RWPE2 (cell line): ENCODE data around the gene CENPM.

ENCODE experiments used
- ATAC-seq: fragments of 200-7000 bp; cut with Tn5 transposase; 3 replicates; pipeline ENCODE4 v1.9.1; 2021; ENCODE audit warnings: low read depth
- DNase-seq: peaks from one replicate; pipeline ENCODE4 v3.0.0-alpha.2; 2020; ENCODE audit warnings: low spot score
- H3K27ac ChIP-seq: fragments of 450-650 bp; 2 replicates; pipeline ENCODE4 v1.5.1; 2017; ENCODE audit warnings: mild to moderate bottlenecking; ENCODE audit not compliant: poor library complexity, severe bottlenecking
- H3K27me3 ChIP-seq: fragments of 250-450 bp; sonication (Bioruptor Pico); 2 replicates; pipeline ENCODE4 v1.5.1; 2021; ENCODE audit warnings: mild to moderate bottlenecking, moderate library complexity; ENCODE audit not compliant: insufficient read depth, poor library complexity, severe bottlenecking
- H3K36me3 ChIP-seq: fragments of 250-450 bp; sonication (Bioruptor Pico); 2 replicates; pipeline ENCODE4 v1.5.1; 2020; ENCODE audit warnings: low read depth, mild to moderate bottlenecking, moderate library complexity
- H3K4me1 ChIP-seq: fragments of 250-450 bp; sonication (Bioruptor Pico); 2 replicates; pipeline ENCODE4 v1.5.1; 2021; ENCODE audit warnings: mild to moderate bottlenecking, moderate library complexity; ENCODE audit not compliant: insufficient read depth, poor library complexity, severe bottlenecking
- H3K4me3 ChIP-seq: fragments of 250-450 bp; sonication (Bioruptor Pico); 2 replicates; pipeline ENCODE4 v1.5.1; 2021; ENCODE audit warnings: mild to moderate bottlenecking, moderate library complexity; ENCODE audit not compliant: severe bottlenecking
- H3K9me3 ChIP-seq: fragments of 250-450 bp; sonication (Bioruptor Pico); 2 replicates; pipeline ENCODE4 v1.5.1; 2021; ENCODE audit warnings: mild to moderate bottlenecking, moderate library complexity; ENCODE audit not compliant: severe bottlenecking
- CTCF ChIP-seq: fragments of 450-650 bp; IDR thresholded peaks from one replicate; pipeline ENCODE4 v1.5.1; 2017; ENCODE audit warnings: mild to moderate bottlenecking, moderate library complexity; ENCODE audit not compliant: poor library complexity, severe bottlenecking

CENPM gene

GRCh38 chr22:41947424-41948080 is 600 bp upstream of the CENPM start:
- H3K9me3 ChIP-seq = no peaks in the 10 kb centered on the region
- ATAC-seq (no peak), DNase-seq (no peak)
- H3K27ac ChIP-seq = peak overlapping the region; percentile 45
- H3K4me1 ChIP-seq = peaks cover 4% of the 10 kb centered on the region
- peaks cover 30% of the 10 kb centered on the region for H3K36me3 ChIP-seq
- no peaks in the 10 kb centered on the region for H3K27me3 ChIP-seq
- TF ChIP-seq CTCF = no peak
- peak overlapping the region; percentile 49 for H3K4me3 ChIP-seq

- no peak for DNase-seq
- Histone ChIP-seq H3K27me3 (no peaks in the 10 kb centered on the region), H3K36me3 (peaks cover 63% of the 10 kb centered on the region), H3K27ac (peak overlapping the region; percentile 17), H3K9me3 (no peaks in the 10 kb centered on the region), H3K4me3 (no peak overlapping the region), H3K4me1 (peaks cover 12% of the 10 kb centered on the region)
- ATAC-seq = no peak
- TF ChIP-seq CTCF = no peak
Observed at GRCh38 chr22:41943661-41944209, 3.2 kb downstream of the CENPM start.

GRCh38 chr22:41940832-41941765 is 5.9 kb downstream of the CENPM start:
- TF ChIP-seq CTCF = peak; percentile 91
- DNase-seq (no peak), ATAC-seq (peak; percentile 88)
- H3K4me1 ChIP-seq = peaks cover 12% of the 10 kb centered on the region
- H3K27ac ChIP-seq = peak overlapping the region; percentile 49
- H3K36me3 ChIP-seq = peaks cover 73% of the 10 kb centered on the region
- no peak overlapping the region for H3K4me3 ChIP-seq
- H3K9me3 ChIP-seq = no peaks in the 10 kb centered on the region
- no peaks in the 10 kb centered on the region for H3K27me3 ChIP-seq

GRCh38 chr22:41939981-41940831 is 6.7 kb downstream of the CENPM start:
- Histone ChIP-seq H3K4me3 (no peak overlapping the region), H3K4me1 (peaks cover 12% of the 10 kb centered on the region), H3K27me3 (no peaks in the 10 kb centered on the region), H3K27ac (peak overlapping the region; percentile 49), H3K36me3 (peaks cover 69% of the 10 kb centered on the region), H3K9me3 (no peaks in the 10 kb centered on the region)
- TF ChIP-seq CTCF = no peak
- no peak; the same call in 2 of the 3 replicates for ATAC-seq
- DNase-seq = no peak
